22Rv1 (cell line): Measurements from ENCODE around the gene ART3.

Source experiments
- H3K27ac ChIP-seq: fragments of 450-650 bp; 2 replicates; pipeline ENCODE4 v1.5.1; 2017
- ZFX ChIP-seq: fragments of 450-650 bp; IDR thresholded peaks from 2 replicates; pipeline ENCODE4 v1.6.1; 2017; ENCODE audit warnings: antibody characterized with exemption, borderline replicate concordance
- TF ChIP-seq, protein P1 (sequence below): fragments of 450-650 bp; IDR thresholded peaks from 2 replicates; pipeline ENCODE4 v1.5.1; 2017; ENCODE audit warnings: mild to moderate bottlenecking

ART3 gene

DNA sequence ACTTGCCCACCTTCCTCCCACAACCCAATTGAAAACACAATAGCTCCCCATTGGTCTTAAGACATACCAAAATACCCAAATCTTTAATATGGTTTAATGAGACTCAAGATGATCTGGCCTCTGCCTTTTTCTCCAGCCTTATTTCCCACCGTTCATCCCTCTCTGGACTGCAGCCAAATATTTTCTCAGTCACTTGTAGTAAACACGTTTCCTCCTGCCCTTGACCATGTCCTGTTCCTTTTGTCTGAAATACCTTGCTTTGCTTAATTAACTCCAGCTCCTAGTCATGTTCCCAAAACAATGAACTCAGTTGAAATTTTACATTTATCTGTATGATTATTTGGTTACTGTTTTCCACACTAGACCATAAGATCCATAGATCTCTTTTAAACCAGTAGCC is 82.1 kb downstream of the ART3 start:
- TF ChIP-seq ZFX, result no peak
- TF ChIP-seq, protein P1, sequence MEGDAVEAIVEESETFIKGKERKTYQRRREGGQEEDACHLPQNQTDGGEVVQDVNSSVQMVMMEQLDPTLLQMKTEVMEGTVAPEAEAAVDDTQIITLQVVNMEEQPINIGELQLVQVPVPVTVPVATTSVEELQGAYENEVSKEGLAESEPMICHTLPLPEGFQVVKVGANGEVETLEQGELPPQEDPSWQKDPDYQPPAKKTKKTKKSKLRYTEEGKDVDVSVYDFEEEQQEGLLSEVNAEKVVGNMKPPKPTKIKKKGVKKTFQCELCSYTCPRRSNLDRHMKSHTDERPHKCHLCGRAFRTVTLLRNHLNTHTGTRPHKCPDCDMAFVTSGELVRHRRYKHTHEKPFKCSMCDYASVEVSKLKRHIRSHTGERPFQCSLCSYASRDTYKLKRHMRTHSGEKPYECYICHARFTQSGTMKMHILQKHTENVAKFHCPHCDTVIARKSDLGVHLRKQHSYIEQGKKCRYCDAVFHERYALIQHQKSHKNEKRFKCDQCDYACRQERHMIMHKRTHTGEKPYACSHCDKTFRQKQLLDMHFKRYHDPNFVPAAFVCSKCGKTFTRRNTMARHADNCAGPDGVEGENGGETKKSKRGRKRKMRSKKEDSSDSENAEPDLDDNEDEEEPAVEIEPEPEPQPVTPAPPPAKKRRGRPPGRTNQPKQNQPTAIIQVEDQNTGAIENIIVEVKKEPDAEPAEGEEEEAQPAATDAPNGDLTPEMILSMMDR, result no peak

DNA sequence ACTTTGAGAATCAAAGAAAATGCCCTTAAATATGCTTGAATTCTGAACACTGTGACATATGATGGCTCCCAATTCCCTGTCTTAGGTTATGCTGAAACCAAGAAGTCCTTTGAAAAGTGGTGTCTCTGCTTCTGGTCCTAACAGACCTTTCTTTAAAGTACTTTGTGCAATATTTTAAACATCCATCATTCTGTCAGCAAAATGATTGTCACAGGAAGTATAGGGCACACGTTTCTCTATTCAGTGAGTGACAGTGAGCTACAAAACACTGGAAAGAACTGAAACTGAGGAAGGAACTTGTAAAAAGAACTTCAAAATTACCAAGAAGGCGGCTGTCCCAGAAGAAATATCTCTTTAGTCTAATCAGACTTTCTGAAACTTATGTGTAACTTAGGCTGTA is 85.8 kb downstream of the ART3 start:
- no peak overlapping the region for H3K27ac ChIP-seq
- no peak for TF ChIP-seq ZFX
- TF ChIP-seq, protein P1, result no peak

More for the DNA sequence above, 82.1 kb downstream of the ART3 start:
- H3K27ac ChIP-seq, result no peak overlapping the region
